ENCODE measurements around the gene TCF7L2.

TCF7L2 gene

DNA sequence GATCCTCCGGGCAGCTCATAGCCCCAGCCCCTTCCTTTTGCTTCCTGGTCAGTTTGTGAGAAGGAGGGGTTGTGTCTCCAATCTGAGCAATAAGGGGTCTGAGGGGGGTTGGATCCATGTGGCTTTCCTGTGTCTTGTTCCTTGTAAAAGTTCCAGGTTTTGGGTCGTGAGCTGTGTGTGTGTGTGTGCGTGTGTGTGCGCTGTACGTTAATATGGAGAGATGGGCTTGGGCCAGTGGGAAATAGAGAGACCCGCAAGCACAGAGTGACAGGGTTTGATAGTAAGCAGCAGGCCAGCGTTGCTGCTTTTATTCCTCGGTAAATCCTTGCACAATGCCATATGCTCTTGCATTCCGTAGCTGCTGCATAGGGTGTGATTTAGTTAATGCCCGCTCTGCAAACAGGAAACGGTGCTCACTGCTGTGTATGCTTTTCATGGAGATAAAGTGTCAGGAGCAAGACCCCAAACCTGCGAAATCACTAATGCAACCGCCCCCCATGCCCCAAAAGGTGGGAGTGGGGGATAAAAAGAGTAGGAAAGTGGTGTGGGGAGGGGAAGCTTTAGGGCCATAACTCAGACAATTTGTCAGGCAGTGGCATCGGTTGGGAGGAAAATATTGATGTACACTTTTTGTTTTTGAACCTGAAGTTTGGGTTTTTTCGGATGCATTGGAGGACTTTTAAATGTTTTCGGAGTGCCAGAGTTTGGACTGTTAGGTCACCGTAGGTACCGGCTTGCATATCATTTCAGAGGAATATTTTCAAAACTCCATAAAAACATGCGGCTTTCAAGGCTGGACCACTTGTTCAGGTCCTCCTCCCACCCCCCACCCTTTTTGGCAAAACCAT, 108.7 kb downstream of the TCF7L2 start:
- ChIA-PET POLR2A (ENCODE audit: low non-redundant PET) (no interaction called here), CTCF (no interaction called here)
- peak; percentile 45 for DNase-seq (ENCODE audit: low spot score)
- TF ChIP-seq, protein P1, sequence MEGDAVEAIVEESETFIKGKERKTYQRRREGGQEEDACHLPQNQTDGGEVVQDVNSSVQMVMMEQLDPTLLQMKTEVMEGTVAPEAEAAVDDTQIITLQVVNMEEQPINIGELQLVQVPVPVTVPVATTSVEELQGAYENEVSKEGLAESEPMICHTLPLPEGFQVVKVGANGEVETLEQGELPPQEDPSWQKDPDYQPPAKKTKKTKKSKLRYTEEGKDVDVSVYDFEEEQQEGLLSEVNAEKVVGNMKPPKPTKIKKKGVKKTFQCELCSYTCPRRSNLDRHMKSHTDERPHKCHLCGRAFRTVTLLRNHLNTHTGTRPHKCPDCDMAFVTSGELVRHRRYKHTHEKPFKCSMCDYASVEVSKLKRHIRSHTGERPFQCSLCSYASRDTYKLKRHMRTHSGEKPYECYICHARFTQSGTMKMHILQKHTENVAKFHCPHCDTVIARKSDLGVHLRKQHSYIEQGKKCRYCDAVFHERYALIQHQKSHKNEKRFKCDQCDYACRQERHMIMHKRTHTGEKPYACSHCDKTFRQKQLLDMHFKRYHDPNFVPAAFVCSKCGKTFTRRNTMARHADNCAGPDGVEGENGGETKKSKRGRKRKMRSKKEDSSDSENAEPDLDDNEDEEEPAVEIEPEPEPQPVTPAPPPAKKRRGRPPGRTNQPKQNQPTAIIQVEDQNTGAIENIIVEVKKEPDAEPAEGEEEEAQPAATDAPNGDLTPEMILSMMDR (conservative IDR thresholded peaks at IDR 0.05; ENCODE audit: low read depth): no peak
- peak overlapping the region; percentile 95 for H3K27ac ChIP-seq

DNA sequence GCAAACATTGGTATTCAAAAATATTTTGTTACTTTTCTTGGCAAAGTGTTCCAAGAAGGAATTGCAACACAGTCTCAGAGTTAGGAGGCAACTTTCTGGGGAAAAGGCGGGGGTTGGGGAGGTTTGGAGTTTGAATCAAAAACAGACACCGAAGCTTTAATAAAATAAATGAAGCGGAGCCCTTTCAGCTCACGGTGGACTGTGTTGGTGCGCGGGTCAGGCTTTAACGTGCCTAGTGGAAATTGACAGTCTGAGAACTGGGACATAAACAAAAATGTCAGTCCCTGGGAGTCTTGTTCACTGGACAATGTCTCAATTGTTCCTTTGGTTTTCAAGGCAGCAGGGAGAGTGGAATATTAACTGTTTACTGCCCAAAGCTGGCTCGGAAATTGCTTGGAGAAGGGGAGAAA, 109.3 kb downstream of the TCF7L2 start:
- peak overlapping the region; percentile 95 for H3K27ac ChIP-seq
- TF ChIP-seq, protein P1 (conservative IDR thresholded peaks at IDR 0.05; ENCODE audit: low read depth): no peak
- DNase-seq (ENCODE audit: low spot score): no peak
- ChIA-PET CTCF (no interaction called here), POLR2A (ENCODE audit: low non-redundant PET) (no interaction called here)

DNA sequence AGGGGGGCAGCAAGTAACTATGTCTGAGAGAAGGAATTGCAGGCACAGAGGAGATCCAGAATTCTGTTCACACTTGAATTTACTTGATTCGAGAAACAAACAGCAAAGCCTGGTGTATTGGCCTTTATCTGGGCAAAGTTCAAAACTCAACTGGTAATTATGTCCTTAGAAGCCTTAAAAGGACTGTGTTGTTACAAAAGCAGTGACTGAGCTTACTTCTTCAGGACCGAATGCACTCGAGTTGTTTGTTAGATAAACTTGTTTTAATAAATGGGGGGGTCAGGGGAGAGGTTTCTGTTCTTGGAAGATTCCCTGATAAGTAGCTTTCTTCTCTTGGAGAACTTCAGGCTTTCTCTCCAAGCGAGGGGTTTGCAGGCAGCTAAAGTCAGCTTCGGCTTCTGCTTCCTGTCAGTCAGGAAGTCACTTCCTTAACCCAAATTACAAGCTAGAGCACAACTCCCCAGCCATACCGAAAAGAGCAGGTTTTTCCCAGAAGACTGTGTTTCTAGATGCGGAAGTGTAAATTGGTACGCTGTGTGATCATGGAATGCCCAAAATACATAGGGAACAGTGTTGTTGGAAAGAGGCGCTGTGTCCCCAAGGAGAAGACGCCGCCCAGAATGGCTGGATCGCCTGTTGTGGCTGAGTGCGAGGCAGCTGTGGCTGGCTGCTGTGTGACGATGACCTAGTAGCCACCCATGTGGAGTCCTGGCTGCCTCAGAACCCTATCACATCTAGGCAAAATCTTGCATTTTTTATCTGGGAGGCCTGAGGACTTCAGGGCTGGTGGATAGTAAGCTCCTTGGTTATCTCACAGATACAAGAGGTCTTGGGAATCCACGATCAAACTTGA, 110.4 kb downstream of the TCF7L2 start:
- CTCF ChIA-PET: interaction anchor here (0.6 kb wide), 2 partner anchors 39 to 383 kb away, joined by 3 read pairs; no protein-coding TSS in a partner anchor
- TF ChIP-seq, protein P1 (conservative IDR thresholded peaks at IDR 0.05; ENCODE audit: low read depth): no peak
- H3K27ac ChIP-seq: peak overlapping the region; percentile 32
- POLR2A ChIA-PET (ENCODE audit: low non-redundant PET): no interaction called here
- DNase-seq (ENCODE audit: low spot score): no peak

DNA sequence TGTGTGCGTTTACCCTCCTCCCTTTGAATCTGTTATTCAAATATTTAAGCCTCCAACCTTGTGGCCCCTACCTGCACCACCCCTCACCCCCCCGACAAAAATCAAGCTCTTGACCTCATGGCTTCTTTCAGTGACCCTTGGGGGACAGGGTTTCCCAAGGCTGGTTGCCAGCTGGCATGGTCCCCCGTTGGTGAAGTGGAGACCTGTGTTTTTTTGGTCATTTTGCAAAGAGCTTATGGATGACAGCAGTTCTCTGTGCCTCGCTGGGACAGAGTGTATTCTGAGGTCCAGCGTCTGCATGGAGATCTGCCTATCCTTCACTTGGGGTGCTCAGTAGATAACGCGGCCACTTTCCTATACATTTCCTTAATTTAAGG, 111.0 kb downstream of the TCF7L2 start:
- CTCF ChIA-PET: interaction anchor here (0.6 kb wide), 3 partner anchors 28 to 383 kb away, joined by 3 read pairs; no protein-coding TSS in a partner anchor
- DNase-seq (ENCODE audit: low spot score): no peak
- TF ChIP-seq, protein P1 (conservative IDR thresholded peaks at IDR 0.05; ENCODE audit: low read depth): no peak
- POLR2A ChIA-PET (ENCODE audit: low non-redundant PET): no interaction called here
- peak overlapping the region; percentile 32 for H3K27ac ChIP-seq

DNA sequence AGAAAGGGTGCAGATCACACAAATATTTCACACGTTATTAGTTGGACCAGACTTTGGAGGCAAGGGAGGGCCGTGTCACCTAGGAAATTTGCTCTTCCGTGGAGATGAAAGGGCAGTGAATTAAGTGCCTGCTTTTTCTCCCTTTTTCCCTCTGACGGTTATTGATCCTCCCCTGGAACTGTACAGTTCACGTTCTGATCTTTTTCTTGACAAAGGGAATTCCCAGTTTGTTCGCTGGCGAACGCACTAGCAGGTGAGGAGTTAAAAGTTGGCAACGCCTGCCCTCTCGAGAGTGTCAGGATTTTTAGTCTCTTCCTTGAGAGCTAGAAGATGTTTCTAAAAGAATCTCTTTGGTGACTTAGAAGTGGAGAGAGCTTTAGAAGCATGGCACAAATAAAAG, 111.5 kb downstream of the TCF7L2 start:
- H3K27ac ChIP-seq: no peak overlapping the region
- ChIA-PET CTCF (interaction anchor here (0.6 kb wide), 1 partner anchor 27 kb away, joined by 3 read pairs; no protein-coding TSS in a partner anchor), POLR2A (ENCODE audit: low non-redundant PET) (no interaction called here)
- no peak for DNase-seq (ENCODE audit: low spot score)
- TF ChIP-seq, protein P1 (conservative IDR thresholded peaks at IDR 0.05; ENCODE audit: low read depth): no peak

Measured in RWPE1 (cell line).